Lower leg skin (tissue), 3 donors: Measurements from ENCODE around the gene TMEM238.

Source experiments
- POLR2A ChIP-seq, 2 donors: fragments of 450-650 bp; IDR thresholded peaks; one replicate each; pipeline ENCODE4 v1.6.1; 2016 to 2017; ENCODE audit warnings: antibody characterized with exemption in 2 of 2, mild to moderate bottlenecking in 1 of 2, moderate library complexity in 1 of 2
- TF ChIP-seq, protein P1 (sequence below), 3 donors: fragments of 450-650 bp; IDR thresholded peaks; one replicate each; pipeline ENCODE4 v1.5.1; 2016; ENCODE audit warnings: antibody characterized with exemption in 3 of 3, mild to moderate bottlenecking in 3 of 3, moderate library complexity in 2 of 3

DNA sequence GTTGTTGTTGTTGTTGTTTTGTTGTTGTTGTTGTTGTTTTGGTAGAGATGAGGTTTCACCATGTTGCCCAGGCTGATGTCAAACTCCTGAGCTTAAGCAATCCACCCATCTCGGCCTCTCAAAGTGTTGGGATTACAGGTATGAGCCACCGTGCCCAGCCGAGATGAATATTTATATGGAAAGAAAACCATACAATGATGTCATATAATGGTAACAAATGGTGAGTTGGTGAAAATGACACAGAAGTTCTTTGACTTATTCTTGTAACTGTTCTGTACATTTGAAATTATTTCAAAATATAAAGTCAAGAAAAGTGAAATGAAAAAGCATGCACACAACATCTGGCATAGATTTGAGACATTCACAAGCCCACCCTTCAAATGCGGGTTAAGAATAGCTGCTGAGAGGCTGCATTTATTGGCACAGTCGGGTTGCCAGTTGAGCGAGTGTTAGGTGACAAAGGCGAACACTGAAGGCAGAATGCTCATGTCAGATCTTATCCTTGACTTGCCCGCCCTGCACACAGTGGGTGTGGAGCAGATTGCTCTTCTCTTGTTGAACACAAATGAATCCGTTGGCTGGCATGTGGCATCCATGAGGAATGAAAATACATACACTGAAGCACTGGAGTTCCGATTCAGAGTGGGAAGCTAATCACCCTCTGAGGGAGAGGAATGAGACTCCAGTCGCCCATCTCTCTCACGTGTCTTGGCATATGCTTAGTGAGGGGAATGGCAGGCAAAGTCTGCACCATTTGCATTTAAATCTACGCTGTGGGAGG lies 39.3 kb upstream of the TMEM238 start:
- TF ChIP-seq, protein P1, sequence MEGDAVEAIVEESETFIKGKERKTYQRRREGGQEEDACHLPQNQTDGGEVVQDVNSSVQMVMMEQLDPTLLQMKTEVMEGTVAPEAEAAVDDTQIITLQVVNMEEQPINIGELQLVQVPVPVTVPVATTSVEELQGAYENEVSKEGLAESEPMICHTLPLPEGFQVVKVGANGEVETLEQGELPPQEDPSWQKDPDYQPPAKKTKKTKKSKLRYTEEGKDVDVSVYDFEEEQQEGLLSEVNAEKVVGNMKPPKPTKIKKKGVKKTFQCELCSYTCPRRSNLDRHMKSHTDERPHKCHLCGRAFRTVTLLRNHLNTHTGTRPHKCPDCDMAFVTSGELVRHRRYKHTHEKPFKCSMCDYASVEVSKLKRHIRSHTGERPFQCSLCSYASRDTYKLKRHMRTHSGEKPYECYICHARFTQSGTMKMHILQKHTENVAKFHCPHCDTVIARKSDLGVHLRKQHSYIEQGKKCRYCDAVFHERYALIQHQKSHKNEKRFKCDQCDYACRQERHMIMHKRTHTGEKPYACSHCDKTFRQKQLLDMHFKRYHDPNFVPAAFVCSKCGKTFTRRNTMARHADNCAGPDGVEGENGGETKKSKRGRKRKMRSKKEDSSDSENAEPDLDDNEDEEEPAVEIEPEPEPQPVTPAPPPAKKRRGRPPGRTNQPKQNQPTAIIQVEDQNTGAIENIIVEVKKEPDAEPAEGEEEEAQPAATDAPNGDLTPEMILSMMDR (IDR thresholded peaks at IDR 0.05), result no peak
- TF ChIP-seq POLR2A (IDR thresholded peaks at IDR 0.05), result no peak
